GM10266 (cell line): Measurements from ENCODE around the gene PAFAH1B1.

Experiments used
- DNase-seq: peaks from one replicate; pipeline ENCODE4 v3.0.0; 2012; ENCODE audit errors: extremely low spot score
- CTCF ChIP-seq: IDR thresholded peaks from 2 replicates; pipeline ENCODE4 v1.5.1; 2012; ENCODE audit warnings: mild to moderate bottlenecking, low read depth; ENCODE audit not compliant: control insufficient read depth, insufficient read depth; ENCODE audit errors: missing control alignments

PAFAH1B1 gene

GRCh38 chr17:2689411-2690164, 96.1 kb downstream of the PAFAH1B1 start:
- no peak for DNase-seq

DNA sequence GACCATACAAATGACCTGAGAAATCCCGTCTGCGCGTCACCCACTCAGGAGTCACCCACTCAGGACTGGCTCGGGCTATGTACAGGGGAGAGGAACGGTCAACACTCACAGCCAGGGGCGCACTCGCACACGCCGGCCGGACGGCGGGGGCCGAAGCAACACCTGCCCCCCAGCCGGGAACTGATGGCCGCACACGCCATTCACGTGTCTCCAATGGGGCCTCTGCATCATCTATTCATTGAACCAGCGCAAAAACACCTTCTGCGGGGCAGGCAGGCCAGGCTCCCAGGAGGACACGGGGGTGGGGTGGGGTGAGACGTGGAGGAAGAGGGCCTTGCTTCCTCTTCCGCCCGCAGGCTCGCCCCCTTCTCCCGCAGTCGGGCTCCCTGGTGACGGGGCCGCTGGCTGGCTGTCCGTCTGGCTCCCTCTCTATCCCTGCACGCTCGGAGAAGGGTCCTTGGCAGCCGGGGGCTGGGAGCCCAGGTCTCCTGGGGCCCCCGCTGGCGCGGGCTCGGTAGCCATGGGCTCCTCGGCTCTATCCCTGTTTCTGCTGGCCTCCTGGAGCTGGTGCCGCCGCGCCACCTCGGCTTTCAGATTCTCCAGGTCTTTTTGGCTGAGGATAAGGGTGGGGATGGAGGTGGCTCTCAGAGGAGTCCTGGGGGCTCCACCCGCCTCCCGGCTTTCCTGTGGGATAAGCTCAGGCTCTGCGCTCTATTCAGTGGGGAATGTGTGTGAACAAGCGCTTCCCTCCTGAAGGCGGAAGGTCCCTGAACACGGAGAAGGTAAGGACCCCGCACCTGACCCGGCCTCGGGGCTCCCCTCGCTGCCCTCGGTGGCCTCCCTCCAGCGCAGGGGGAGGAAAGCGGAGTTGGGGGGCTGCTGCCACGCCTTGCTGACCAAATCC, 97.0 kb downstream of the PAFAH1B1 start:
- DNase-seq: peak; percentile 29
- no peak for TF ChIP-seq CTCF

More at GRCh38 chr17:2689411-2690164, 96.1 kb downstream of the PAFAH1B1 start:
- no peak for TF ChIP-seq CTCF

DNA sequence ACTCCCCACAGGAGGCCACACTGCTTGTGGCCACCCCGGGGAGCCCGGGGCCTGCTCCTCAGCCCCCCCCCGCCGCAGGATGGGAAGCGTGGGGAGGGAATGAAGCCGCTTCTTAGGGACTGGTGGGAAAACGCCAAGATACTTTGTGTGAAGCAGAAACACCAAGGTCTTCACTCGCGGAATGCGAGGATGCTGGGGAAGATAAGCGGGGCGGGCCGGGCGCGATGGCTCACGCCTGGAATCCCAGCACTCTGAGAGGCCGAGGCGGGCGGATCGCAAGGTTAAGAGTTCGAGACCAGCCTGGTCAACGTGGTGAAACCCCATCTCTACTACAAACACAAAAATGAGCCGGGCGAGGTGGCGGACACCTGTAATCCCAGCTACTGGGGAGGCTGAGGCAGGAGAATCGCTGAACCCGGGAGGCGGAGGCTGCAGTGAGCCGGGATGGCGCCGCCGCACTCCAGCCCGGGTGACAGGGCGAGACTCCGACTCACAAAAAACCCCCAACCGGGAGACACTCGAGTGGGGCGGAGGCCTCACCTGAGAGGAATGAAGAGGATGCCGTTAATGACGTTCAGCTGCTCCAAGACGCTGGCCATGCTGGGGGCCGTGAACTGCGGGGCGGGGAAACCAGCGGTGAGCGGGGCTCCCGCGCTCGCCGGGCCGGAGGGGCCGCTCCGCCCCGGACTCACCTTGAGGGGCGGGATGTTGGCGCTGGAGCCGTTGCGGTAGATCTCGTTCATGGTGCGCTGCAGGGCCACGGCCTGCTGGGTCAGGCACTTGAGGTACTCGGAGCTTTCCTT, 97.8 kb downstream of the PAFAH1B1 start:
- TF ChIP-seq CTCF: no peak
- DNase-seq: peak; percentile 23

- TF ChIP-seq CTCF: no peak
- DNase-seq: peak; percentile 14
Observed at GRCh38 chr17:2691965-2692780, 98.7 kb downstream of the PAFAH1B1 start.

- DNase-seq: no peak
- TF ChIP-seq CTCF: no peak
Observed at GRCh38 chr17:2692781-2693135, 99.3 kb downstream of the PAFAH1B1 start.

DNA sequence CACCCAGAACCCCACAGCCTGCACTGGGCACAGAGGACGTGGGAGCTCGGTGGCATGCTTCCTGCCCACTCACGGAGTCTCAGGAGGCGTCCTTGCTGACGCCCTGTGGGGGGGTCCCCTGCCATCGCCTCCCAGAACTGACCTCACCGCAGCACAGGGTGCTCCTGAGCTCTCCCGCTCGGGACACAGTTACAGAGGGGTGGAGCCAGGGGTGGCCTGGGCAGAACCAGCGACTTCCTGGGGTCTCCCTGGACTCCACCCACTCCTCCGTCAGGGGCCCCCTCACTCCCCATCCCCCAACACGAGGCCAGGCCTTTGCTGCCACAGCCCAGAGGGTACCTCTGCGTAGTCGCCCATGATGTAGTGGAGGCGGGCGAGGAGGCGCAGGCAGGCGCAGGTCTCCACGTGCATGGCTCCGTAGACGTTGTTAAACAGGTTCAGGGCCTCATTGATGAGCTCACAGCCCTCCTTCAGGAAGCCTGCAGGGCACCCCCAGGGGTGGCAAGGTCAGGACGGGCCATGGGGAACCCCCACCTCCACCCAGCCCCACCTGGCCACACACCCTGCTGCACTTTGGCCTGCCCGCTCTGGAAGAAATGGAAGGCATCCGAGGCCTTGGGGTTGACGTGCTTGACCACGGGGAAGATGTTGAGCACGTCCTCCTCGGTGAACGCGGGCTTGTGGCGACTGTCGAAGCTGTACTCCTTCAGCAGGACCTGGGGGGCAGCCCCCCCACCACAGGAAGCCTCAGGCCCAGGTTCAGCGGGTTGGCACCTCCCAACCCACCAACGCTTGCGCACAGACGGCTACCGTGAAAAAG, 100.3 kb downstream of the PAFAH1B1 start:
- DNase-seq: peak; percentile 29
- TF ChIP-seq CTCF: no peak
